Activated CD8-positive, alpha-beta T cell treated with anti-CD3 and anti-CD28 coated beads for 36 hours (primary cell): ENCODE measurements around the gene RPL19. TPM values are rescaled to one million over a fixed set of nuclear protein-coding genes. Genes with fewer than 3 reads are reported as not detected.
A peak's percentile ranks its signal among the peaks of the same experiment; 100 is the strongest.

Experiments used
- ATAC-seq: fragments of 200-7000 bp; cut with Tn5 transposase; one replicate; pipeline ENCODE4 v1.10.0; 2021; ENCODE audit warnings: mild to moderate bottlenecking, moderate library complexity
- CTCF ChIA-PET: fragments of 350-600 bp; sonication (Branson Sonifier 250); formaldehyde crosslinking; loops from one replicate; lab custom pipeline; 2021; ENCODE audit warnings: antibody characterized with exemption; lab: Charles Lee
- POLR2A ChIA-PET: fragments of 350-600 bp; sonication (Branson Sonifier 250); formaldehyde crosslinking; loops from one replicate; lab custom pipeline; 2021; ENCODE audit warnings: antibody characterized with exemption; lab: Charles Lee
- DNase-seq: peaks from one replicate; pipeline ENCODE4 v3.0.0-alpha.2; 2020
- H3K27ac Mint-ChIP-seq: one replicate; pipeline ENCODE4 v1.8.0; 2021; ENCODE audit warnings: mild to moderate bottlenecking, mixed read lengths
- H3K27me3 Mint-ChIP-seq: one replicate; pipeline ENCODE4 v1.8.0; 2021; ENCODE audit warnings: mixed read lengths
- H3K36me3 Mint-ChIP-seq: one replicate; pipeline ENCODE4 v1.8.0; 2021; ENCODE audit warnings: low read depth, mixed read lengths
- H3K4me1 Mint-ChIP-seq: one replicate; pipeline ENCODE4 v1.8.0; 2021; ENCODE audit warnings: low read depth, mixed read lengths
- H3K4me3 Mint-ChIP-seq: one replicate; pipeline ENCODE4 v1.8.0; 2021; ENCODE audit warnings: mild to moderate bottlenecking, moderate library complexity, mixed read lengths
- H3K9me3 Mint-ChIP-seq: one replicate; pipeline ENCODE4 v1.8.0; 2021; ENCODE audit warnings: mixed read lengths
- intact Hi-C: fragments of 100-400 bp; cut with micrococcal nuclease; formaldehyde crosslinking; loops from one replicate; pipeline ENCODE4 v1.10.0; 2022
- total RNA-seq, 2 experiments: library from RNA; stranded (reverse); gene quantifications; one replicate each; pipeline ENCODE4 v1.2.3, GENCODE V29; 2021
- TF ChIP-seq, protein P1 (sequence below): fragments of 200-600 bp; IDR thresholded peaks from one replicate; pipeline ENCODE4 v1.8.0; 2022; ENCODE audit warnings: antibody characterized with exemption, mild to moderate bottlenecking

Gene RPL19
- total RNA-seq, 2 experiments from 2014 or later: 3,130 to 3,175 TPM

DNA sequence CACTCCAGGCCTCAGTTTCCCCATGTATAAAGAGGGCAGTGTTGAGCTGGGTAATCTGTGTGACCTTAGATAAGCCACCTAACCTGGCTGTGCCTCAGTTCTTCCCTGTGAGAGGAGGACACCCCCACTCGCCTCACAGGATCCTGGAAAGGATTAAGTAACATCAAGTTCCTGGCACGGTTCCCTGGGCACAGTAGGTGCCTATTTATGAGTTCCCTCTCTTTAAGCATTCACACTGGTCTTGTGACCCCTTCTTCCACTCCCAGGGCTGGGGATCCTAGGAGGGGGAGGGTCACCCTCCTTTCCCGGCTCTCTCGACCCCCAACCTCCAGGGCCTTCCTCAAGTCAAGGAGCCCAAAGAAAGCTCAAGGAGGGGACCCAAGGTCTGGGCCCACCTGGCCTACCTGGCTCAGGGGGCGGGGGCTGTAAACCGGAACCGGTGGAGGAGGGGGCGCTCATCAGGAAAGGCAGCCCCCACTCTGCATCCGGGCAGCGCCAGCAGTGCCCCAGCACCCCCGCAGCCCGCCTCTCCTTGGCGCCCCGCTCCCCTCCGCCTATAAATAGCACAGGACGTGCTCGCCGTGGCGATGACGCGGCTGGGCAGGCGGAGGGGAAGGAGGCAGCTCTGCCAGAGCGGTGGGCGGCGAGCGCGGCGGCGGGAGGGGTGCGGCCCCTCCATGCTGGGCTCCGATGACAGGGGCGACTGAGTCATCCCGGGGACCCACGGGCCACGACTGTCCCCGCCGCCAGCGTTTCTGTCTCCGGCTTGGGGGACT is 9.4 kb downstream of the RPL19 start:
- Mint-ChIP-seq H3K27me3 (no peaks in the 10 kb centered on the region), H3K27ac (peak overlapping the region; percentile 77), H3K36me3 (peaks cover 7% of the 10 kb centered on the region), H3K9me3 (no peaks in the 10 kb centered on the region), H3K4me1 (peaks cover 38% of the 10 kb centered on the region), H3K4me3 (peak overlapping the region; percentile 44)
- TF ChIP-seq, protein P1, sequence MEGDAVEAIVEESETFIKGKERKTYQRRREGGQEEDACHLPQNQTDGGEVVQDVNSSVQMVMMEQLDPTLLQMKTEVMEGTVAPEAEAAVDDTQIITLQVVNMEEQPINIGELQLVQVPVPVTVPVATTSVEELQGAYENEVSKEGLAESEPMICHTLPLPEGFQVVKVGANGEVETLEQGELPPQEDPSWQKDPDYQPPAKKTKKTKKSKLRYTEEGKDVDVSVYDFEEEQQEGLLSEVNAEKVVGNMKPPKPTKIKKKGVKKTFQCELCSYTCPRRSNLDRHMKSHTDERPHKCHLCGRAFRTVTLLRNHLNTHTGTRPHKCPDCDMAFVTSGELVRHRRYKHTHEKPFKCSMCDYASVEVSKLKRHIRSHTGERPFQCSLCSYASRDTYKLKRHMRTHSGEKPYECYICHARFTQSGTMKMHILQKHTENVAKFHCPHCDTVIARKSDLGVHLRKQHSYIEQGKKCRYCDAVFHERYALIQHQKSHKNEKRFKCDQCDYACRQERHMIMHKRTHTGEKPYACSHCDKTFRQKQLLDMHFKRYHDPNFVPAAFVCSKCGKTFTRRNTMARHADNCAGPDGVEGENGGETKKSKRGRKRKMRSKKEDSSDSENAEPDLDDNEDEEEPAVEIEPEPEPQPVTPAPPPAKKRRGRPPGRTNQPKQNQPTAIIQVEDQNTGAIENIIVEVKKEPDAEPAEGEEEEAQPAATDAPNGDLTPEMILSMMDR: no peak
- ATAC-seq (peak; percentile 86), DNase-seq (peak; percentile 92)
- ChIA-PET CTCF (interaction anchor here (1.0 to 27.4 kb wide), 7 partner anchors 9 to 226 kb away, joined by 3 to 516 read pairs (median 23); partner anchors contain the start of genes ARL5C, RPL19 and STAC2), POLR2A (interaction anchor here (1.3 to 2.8 kb wide), 8 partner anchors 9 to 57 kb away, joined by 3 to 16 read pairs (median 6); partner anchors contain the start of gene RPL19)
- intact Hi-C loops: loop anchor here (10.0 kb wide), 1 partner anchor 195 kb away; the partner anchor contains the start of gene FBXL20

DNA sequence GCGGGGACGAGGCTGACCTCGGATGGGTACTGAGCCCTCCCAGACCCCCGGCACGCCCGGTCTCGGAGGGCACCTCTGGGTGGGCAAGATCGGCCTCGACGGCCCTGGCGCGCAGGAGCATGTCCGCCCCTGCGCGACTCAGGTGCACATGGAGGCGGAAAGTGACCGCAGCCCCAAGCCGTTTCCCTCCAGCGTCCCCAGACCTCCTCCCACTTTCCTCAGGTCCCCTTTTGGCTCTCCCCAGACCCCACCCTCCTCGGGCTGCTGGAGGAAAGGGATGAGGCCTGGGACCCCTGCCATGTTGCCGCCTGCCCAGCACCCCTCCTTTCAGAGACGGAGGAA is 10.0 kb downstream of the RPL19 start:
- Mint-ChIP-seq H3K4me3 (peak overlapping the region; percentile 44), H3K27me3 (no peaks in the 10 kb centered on the region), H3K9me3 (no peaks in the 10 kb centered on the region), H3K4me1 (peaks cover 38% of the 10 kb centered on the region), H3K27ac (peak overlapping the region; percentile 76), H3K36me3 (peaks cover 2% of the 10 kb centered on the region)
- ATAC-seq (no peak), DNase-seq (no peak)
- CTCF ChIA-PET: interaction anchor here (1.0 to 27.4 kb wide), 4 partner anchors 16 to 44 kb away, joined by 3 to 516 read pairs (median 108); partner anchors contain the start of genes ARL5C and STAC2
- intact Hi-C loops: no loop called here
- POLR2A ChIA-PET: interaction anchor here (1.3 to 2.8 kb wide), 5 partner anchors 10 to 57 kb away, joined by 6 to 16 read pairs (median 7); partner anchors contain the start of gene RPL19
- TF ChIP-seq, protein P1: no peak

DNA sequence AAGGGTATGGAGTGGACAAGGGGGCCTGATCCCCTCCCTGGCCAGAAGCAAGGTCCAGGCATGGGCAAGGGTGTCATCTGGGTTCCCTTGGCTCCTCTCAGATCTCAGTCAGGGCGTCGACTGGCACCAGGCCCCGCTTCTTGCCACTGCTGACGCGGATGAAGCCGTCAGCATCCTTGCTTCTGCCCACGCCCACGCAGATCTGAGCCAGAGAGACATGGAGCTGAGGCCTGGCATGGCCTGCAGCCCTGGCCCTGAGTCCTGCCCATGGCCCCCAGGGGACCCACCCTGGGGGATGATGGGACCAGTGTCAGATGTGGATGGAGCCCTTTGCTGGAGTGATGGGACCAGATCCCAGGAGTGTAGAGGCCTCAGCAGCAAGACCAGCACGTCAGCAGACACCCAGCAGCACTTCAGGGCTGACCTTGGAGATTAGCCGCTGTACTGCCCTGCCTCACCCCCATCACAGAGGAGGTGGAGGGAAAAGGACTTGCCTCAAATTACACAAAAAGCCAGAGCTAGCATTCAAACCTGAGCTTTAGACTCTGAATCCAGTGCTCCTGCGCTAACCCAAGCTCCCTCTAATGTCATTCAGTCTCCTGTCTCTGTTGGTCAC is 12.2 kb downstream of the RPL19 start:
- no peak overlapping the region for H3K4me3 Mint-ChIP-seq
- no peak for ATAC-seq
- H3K4me1 Mint-ChIP-seq: peaks cover 33% of the 10 kb centered on the region
- POLR2A ChIA-PET: interaction anchor here (0.7 to 1.2 kb wide), 3 partner anchors 12 to 58 kb away, joined by 3 to 4 read pairs (median 3); partner anchors contain the start of gene RPL19
- CTCF ChIA-PET: interaction anchor here (27.4 kb wide), 1 partner anchor 23 kb away, joined by 516 read pairs; no protein-coding TSS in a partner anchor
- H3K36me3 Mint-ChIP-seq: no peaks in the 10 kb centered on the region
- intact Hi-C loops: no loop called here
- no peak for DNase-seq
- H3K9me3 Mint-ChIP-seq: no peaks in the 10 kb centered on the region
- peaks cover 2% of the 10 kb centered on the region for H3K27me3 Mint-ChIP-seq
- TF ChIP-seq, protein P1: no peak
- no peak overlapping the region for H3K27ac Mint-ChIP-seq

DNA sequence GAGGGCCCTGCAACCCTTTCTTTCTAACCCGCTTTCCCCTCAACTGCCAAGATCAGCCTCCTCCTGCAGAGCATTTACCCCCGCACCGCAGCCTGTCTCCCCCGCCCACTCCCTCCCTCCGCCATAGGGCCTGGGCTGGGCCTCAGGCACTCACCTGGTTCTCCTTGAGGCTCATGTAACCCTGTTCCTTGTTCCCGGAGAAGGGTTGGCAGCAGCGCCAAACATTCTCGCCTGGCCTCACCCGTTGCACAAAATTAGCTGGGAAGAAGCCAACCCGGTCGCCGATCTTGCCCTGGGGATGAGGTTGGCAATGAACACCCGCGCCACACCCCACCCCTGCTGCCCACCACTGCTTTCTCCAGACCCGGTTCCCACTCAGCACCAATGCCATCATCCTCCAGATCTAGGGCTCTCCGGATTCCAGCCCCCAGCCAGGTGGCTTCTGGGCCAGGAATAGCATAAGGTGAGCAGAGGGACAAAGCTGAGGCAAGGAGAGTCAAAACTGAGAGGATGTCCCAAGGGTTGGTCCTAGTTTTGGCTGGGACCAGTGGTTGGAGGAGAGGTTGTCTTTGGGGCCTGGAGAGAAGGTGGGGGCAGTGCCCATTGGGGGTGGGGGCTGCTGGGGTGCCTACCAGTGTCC is 12.9 kb downstream of the RPL19 start:
- no peak for DNase-seq
- POLR2A ChIA-PET: interaction anchor here (0.8 to 1.2 kb wide), 2 partner anchors 13 to 59 kb away, joined by 3 to 4 read pairs; partner anchors contain the start of gene RPL19
- CTCF ChIA-PET: interaction anchor here (27.4 kb wide), 1 partner anchor 22 kb away, joined by 516 read pairs; no protein-coding TSS in a partner anchor
- TF ChIP-seq, protein P1: no peak
- Mint-ChIP-seq H3K9me3 (no peaks in the 10 kb centered on the region), H3K27ac (no peak overlapping the region), H3K27me3 (peaks cover 2% of the 10 kb centered on the region), H3K4me3 (no peak overlapping the region), H3K36me3 (no peaks in the 10 kb centered on the region), H3K4me1 (peaks cover 27% of the 10 kb centered on the region)
- no peak for ATAC-seq
- intact Hi-C loops: no loop called here
